Measurements from ENCODE around the gene KRTAP5-6. TPM values are rescaled to one million over a fixed set of nuclear protein-coding genes. Genes with fewer than 3 reads are reported as not detected.

The KRTAP5-6 gene
- total RNA-seq, 2 donors from 2014 or later, result not detected

- DNase-seq (ENCODE audit: low spot score), result no peak
- H3K36me3 ChIP-seq, result no peaks in the 10 kb centered on the region
- TF ChIP-seq, protein P1, sequence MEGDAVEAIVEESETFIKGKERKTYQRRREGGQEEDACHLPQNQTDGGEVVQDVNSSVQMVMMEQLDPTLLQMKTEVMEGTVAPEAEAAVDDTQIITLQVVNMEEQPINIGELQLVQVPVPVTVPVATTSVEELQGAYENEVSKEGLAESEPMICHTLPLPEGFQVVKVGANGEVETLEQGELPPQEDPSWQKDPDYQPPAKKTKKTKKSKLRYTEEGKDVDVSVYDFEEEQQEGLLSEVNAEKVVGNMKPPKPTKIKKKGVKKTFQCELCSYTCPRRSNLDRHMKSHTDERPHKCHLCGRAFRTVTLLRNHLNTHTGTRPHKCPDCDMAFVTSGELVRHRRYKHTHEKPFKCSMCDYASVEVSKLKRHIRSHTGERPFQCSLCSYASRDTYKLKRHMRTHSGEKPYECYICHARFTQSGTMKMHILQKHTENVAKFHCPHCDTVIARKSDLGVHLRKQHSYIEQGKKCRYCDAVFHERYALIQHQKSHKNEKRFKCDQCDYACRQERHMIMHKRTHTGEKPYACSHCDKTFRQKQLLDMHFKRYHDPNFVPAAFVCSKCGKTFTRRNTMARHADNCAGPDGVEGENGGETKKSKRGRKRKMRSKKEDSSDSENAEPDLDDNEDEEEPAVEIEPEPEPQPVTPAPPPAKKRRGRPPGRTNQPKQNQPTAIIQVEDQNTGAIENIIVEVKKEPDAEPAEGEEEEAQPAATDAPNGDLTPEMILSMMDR (IDR thresholded peaks at IDR 0.05), result no peak
Observed at GRCh38 chr11:1743585-1744136, 46.7 kb downstream of the KRTAP5-6 start.

GRCh38 chr11:1744137-1744886 is 47.3 kb downstream of the KRTAP5-6 start:
- TF ChIP-seq, protein P1 (IDR thresholded peaks at IDR 0.05), result no peak
- no peak overlapping the region for H3K27ac ChIP-seq
- H3K4me3 ChIP-seq, result no peak overlapping the region
- DNase-seq (ENCODE audit: low spot score), result no peak
- peaks cover 0 to 31% of the 10 kb centered on the region in 2 donors for H3K4me1 ChIP-seq
- H3K36me3 ChIP-seq, result no peaks in the 10 kb centered on the region
- no peaks in the 10 kb centered on the region for H3K9me3 ChIP-seq
- no peaks in the 10 kb centered on the region for H3K27me3 ChIP-seq

More at GRCh38 chr11:1743585-1744136, 46.7 kb downstream of the KRTAP5-6 start:
- Histone ChIP-seq H3K9me3 (no peaks in the 10 kb centered on the region), H3K4me3 (no peak overlapping the region), H3K4me1 (peaks cover 0 to 24% of the 10 kb centered on the region in 2 donors), H3K27ac (no peak overlapping the region), H3K27me3 (no peaks in the 10 kb centered on the region)

GRCh38 chr11:1744891-1745700 is 48.1 kb downstream of the KRTAP5-6 start:
- TF ChIP-seq, protein P1 (IDR thresholded peaks at IDR 0.05), result no peak
- Histone ChIP-seq H3K27ac (no peak overlapping the region), H3K36me3 (no peaks in the 10 kb centered on the region), H3K4me3 (no peak overlapping the region), H3K9me3 (no peaks in the 10 kb centered on the region), H3K4me1 (peaks cover 0 to 38% of the 10 kb centered on the region in 2 donors), H3K27me3 (no peaks in the 10 kb centered on the region)
- DNase-seq (ENCODE audit: low spot score), result no peak

DNA sequence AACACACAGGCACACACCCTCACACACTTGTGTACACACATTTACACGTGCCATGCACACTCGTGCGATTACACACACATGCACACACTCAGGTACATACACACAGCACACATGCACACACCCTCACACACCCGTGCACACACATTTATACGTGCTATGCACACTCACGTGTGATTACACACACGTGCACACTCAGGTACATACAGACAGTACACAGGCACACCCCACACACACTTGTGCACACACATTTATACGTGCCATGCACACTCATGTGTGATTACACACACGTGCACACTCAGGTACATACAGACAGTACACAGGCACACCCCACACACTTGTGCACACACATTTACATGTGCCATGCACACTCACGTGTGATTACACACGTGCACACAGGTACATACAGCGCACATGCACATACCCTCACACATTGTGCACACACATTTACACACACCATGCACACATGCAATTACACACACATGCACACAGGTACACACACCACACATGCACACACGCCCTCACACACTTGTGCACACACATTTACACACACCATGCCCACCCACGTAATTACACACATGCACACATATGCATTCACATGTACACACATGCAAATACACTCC is 48.8 kb downstream of the KRTAP5-6 start:
- no peak overlapping the region for H3K27ac ChIP-seq
- no peaks in the 10 kb centered on the region for H3K36me3 ChIP-seq
- H3K4me1 ChIP-seq, result peaks cover 0 to 46% of the 10 kb centered on the region in 2 donors
- TF ChIP-seq, protein P1 (IDR thresholded peaks at IDR 0.05), result no peak
- DNase-seq (ENCODE audit: low spot score), result no peak
- H3K4me3 ChIP-seq, result no peak overlapping the region
- H3K27me3 ChIP-seq, result no peaks in the 10 kb centered on the region
- H3K9me3 ChIP-seq, result no peaks in the 10 kb centered on the region

GRCh38 chr11:1746511-1746931 is 49.5 kb downstream of the KRTAP5-6 start:
- no peak overlapping the region for H3K27ac ChIP-seq
- peaks cover 0 to 53% of the 10 kb centered on the region in 2 donors for H3K4me1 ChIP-seq

More at GRCh38 chr11:1746511-1746931, 49.5 kb downstream of the KRTAP5-6 start:
- no peaks in the 10 kb centered on the region for H3K9me3 ChIP-seq
- H3K36me3 ChIP-seq, result no peaks in the 10 kb centered on the region
- no peak overlapping the region for H3K4me3 ChIP-seq
- H3K27me3 ChIP-seq, result no peaks in the 10 kb centered on the region
- TF ChIP-seq, protein P1 (IDR thresholded peaks at IDR 0.05), result no peak
- no peak for DNase-seq (ENCODE audit: low spot score)

Measured in right atrium auricular region (tissue), 2 donors.